Transverse colon (tissue), 3 donors: ENCODE results near the gene SPATC1L.

Experiments used
- CTCF ChIP-seq, 5 experiments: fragments of 200-600 bp in 3 of 5; fragments of 450-650 bp in 2 of 5; sonication (generic) in 3 of 5; IDR thresholded peaks; 1 replicate in 2 of 5; 2 replicates in 3 of 5; pipeline ENCODE4 v1.5.1; 2016 to 2017; ENCODE audit warnings: antibody characterized with exemption in 5 of 5, inconsistent platforms in 3 of 5, mild to moderate bottlenecking in 2 of 5, moderate library complexity in 1 of 5
- POLR2A ChIP-seq: fragments of 450-650 bp; IDR thresholded peaks from one replicate; pipeline ENCODE4 v1.6.1; 2016; ENCODE audit warnings: antibody characterized with exemption, mild to moderate bottlenecking, moderate library complexity

GRCh38 chr21:46165098-46165497, 19.2 kb downstream of the SPATC1L start:
- TF ChIP-seq POLR2A (no peak), CTCF (IDR thresholded peaks at IDR 0.05) (no peak)
